Nephron (organoid): ENCODE data around the gene GATD1.

Experiments
- H3K27ac Mint-ChIP-seq, 3 experiments: 2 replicates each; pipeline ENCODE4 v1.8.0; 2020; ENCODE audit warnings: mixed read lengths in 3 of 3, mild to moderate bottlenecking in 2 of 3, moderate library complexity in 1 of 3
- H3K27me3 Mint-ChIP-seq: 2 replicates; pipeline ENCODE4 v1.8.0; 2021; ENCODE audit warnings: low read depth, mild to moderate bottlenecking, moderate library complexity, mixed read lengths
- H3K36me3 Mint-ChIP-seq: 2 replicates; pipeline ENCODE4 v1.8.0; 2020; ENCODE audit warnings: low read depth, mixed read lengths
- H3K4me1 Mint-ChIP-seq: 2 replicates; pipeline ENCODE4 v1.8.0; 2020; ENCODE audit warnings: mixed read lengths
- H3K4me3 Mint-ChIP-seq, 3 experiments: 2 replicates each; pipeline ENCODE4 v1.8.0; 2020; ENCODE audit warnings: mild to moderate bottlenecking in 3 of 3, mixed read lengths in 3 of 3, moderate library complexity in 2 of 3
- H3K9me3 Mint-ChIP-seq: 2 replicates; pipeline ENCODE4 v1.8.0; 2020; ENCODE audit warnings: mixed read lengths
- TF ChIP-seq, protein P1 (sequence below), 3 experiments: fragments of 200-600 bp; sonication (generic); IDR thresholded peaks; one replicate each; pipeline ENCODE4 v1.5.0; 2021; ENCODE audit warnings: antibody characterized with exemption in 3 of 3; ENCODE audit not compliant: unreplicated experiment in 3 of 3

GATD1 gene

DNA sequence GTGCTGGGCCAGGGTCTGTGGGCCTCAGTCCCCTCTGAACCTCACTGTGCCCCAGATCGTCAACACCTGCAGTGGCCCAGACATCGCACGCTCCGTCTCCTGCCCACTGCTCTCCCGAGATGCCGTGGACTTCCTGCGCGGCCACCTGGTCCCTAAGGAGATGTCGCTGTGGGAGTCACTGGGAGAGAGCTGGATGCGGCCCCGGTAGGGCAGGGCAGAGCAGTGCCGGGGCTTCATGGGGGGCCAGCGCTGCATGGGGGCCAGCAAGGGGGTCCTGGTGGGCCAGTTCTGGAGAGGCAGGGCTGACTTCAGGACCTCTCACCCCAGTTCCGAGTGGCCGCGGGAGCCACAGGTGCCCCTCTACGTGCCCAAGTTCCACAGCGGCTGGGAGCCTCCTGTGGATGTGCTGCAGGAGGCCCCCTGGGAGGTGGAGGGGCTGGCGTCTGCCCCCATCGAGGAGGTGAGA is 54.9 kb downstream of the GATD1 start:
- TF ChIP-seq, protein P1, sequence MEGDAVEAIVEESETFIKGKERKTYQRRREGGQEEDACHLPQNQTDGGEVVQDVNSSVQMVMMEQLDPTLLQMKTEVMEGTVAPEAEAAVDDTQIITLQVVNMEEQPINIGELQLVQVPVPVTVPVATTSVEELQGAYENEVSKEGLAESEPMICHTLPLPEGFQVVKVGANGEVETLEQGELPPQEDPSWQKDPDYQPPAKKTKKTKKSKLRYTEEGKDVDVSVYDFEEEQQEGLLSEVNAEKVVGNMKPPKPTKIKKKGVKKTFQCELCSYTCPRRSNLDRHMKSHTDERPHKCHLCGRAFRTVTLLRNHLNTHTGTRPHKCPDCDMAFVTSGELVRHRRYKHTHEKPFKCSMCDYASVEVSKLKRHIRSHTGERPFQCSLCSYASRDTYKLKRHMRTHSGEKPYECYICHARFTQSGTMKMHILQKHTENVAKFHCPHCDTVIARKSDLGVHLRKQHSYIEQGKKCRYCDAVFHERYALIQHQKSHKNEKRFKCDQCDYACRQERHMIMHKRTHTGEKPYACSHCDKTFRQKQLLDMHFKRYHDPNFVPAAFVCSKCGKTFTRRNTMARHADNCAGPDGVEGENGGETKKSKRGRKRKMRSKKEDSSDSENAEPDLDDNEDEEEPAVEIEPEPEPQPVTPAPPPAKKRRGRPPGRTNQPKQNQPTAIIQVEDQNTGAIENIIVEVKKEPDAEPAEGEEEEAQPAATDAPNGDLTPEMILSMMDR (IDR thresholded peaks at IDR 0.05; ENCODE audit: unreplicated experiment in 3 of 3): no peak
- no peaks in the 10 kb centered on the region for H3K9me3 Mint-ChIP-seq
- peaks cover 9% of the 10 kb centered on the region for H3K4me1 Mint-ChIP-seq
- H3K27me3 Mint-ChIP-seq: peaks cover 63% of the 10 kb centered on the region
- H3K27ac Mint-ChIP-seq: no peak overlapping the region
- H3K4me3 Mint-ChIP-seq: no peak overlapping the region
- peaks cover 6% of the 10 kb centered on the region for H3K36me3 Mint-ChIP-seq

DNA sequence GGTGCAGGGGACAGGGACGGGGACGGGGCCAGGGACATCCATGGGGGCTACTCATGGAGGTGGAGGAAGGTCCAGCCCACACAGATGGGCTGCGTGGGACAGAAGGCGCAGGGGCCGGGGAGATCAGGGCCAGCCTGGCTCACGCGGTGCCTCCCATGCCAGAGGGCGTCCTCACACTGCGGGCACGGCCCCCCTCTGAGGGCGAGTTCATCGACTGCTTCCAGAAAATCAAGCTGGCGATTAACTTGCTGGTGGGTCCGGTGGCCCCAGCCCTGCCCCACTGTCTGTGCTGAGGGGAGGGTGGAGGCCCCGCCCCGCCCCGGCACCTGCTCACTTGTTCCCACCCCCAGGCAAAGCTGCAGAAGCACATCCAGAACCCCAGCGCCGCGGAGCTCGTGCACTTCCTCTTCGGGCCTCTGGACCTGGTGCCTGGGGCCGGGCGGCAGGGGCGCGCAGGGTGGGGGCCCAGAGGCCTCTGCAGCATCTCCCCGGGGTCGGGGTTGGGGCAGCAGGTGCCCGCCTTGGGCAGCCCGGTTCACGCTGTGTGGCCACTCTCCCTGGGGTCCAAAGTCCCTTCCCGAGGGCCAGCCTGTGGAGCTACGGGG is 55.4 kb downstream of the GATD1 start:
- no peaks in the 10 kb centered on the region for H3K9me3 Mint-ChIP-seq
- peaks cover 8% of the 10 kb centered on the region for H3K4me1 Mint-ChIP-seq
- H3K36me3 Mint-ChIP-seq: peaks cover 6% of the 10 kb centered on the region
- TF ChIP-seq, protein P1 (IDR thresholded peaks at IDR 0.05; ENCODE audit: unreplicated experiment in 3 of 3): no peak
- H3K27ac Mint-ChIP-seq: no peak overlapping the region
- no peak overlapping the region for H3K4me3 Mint-ChIP-seq
- peaks cover 66% of the 10 kb centered on the region for H3K27me3 Mint-ChIP-seq

DNA sequence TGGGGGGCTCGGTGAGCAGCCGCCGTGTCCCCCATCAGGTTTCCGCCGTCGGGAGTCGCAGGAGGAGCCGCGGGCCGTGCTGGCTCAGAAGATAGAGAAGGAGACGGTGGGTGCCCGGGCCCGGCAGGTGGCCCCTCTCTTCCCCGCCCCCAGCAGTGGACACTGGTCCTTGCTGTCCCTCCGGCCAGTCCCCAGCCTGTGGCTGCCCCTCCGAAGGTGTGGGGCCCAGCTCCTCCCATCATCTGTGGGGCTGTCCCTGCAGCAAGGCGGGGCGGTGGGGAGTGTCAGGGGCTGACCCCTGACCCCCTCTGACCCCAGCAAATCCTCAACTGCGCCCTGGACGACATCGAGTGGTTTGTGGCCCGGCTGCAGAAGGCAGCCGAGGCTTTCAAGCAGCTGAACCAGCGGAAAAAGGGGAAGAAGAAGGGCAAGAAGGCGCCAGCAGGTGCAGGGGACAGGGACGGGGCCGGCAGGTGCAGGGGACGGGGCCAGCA is 56.0 kb downstream of the GATD1 start:
- Mint-ChIP-seq H3K27me3 (peaks cover 63% of the 10 kb centered on the region), H3K27ac (no peak overlapping the region), H3K9me3 (peaks cover 3% of the 10 kb centered on the region), H3K4me3 (no peak overlapping the region), H3K36me3 (peaks cover 10% of the 10 kb centered on the region), H3K4me1 (peaks cover 5% of the 10 kb centered on the region)
- TF ChIP-seq, protein P1 (IDR thresholded peaks at IDR 0.05; ENCODE audit: unreplicated experiment in 3 of 3): no peak

DNA sequence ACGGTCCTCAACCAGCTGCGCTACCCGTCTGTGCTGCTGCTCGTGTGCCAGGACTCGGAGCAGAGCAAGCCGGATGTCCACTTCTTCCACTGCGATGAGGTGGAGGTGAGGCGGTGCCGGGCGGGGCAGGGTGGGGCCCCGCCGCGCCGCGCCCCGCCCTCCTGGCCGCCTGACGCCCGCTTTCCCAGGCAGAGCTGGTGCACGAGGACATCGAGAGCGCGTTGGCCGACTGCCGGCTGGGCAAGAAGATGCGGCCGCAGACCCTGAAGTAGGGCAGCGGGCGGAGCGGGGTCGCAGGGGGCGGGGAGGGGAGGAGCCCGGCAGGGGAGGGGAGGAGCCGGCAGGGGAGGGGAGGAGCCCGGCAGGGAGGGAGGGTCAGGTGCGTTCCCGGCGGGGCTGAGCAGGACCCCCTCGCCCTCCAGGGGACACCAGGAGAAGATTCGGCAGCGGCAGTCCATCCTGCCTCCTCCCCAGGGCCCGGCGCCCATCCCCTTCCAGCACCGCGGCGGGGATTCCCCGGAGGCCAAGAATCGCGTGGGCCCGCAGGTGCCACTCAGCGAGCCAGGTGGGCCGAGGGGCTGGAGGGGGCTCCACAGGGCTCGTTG is 56.5 kb downstream of the GATD1 start:
- H3K27me3 Mint-ChIP-seq: peaks cover 63% of the 10 kb centered on the region
- peaks cover 5% of the 10 kb centered on the region for H3K4me1 Mint-ChIP-seq
- TF ChIP-seq, protein P1 (IDR thresholded peaks at IDR 0.05; ENCODE audit: unreplicated experiment in 3 of 3): no peak
- no peak overlapping the region for H3K27ac Mint-ChIP-seq
- H3K4me3 Mint-ChIP-seq: no peak overlapping the region
- peaks cover 11% of the 10 kb centered on the region for H3K36me3 Mint-ChIP-seq
- H3K9me3 Mint-ChIP-seq: peaks cover 3% of the 10 kb centered on the region

DNA sequence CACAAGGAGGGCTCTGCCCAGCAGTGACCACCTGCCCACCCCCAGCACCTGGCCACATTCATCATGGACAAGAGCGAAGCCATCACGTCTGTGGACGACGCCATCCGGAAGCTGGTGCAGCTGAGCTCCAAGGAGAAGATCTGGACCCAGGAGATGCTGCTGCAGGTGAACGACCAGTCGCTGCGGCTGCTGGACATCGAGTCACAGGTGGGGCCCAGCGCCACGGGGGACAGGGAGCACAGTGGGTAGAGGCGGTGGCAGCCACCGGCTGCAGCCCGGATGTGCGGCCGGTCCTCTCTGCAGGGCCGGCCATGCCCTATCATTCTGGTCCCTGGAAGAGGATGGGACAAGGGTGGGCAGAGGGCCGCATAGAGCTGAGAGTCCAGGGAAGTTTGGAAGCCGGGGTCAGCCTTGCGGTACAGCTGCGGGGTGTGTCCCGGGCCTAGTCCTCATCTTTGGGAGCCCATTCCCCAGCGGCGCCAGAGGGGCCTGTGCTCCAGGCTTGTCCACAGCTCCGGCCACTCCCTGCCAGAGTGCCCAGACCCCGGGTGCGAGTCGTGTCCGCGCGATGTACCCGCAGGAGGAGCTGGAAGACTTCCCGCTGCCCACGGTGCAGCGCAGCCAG is 57.2 kb downstream of the GATD1 start:
- Mint-ChIP-seq H3K9me3 (peaks cover 6% of the 10 kb centered on the region), H3K4me1 (peaks cover 5% of the 10 kb centered on the region)
- TF ChIP-seq, protein P1 (IDR thresholded peaks at IDR 0.05; ENCODE audit: unreplicated experiment in 3 of 3): no peak

More for the DNA sequence above, 57.2 kb downstream of the GATD1 start:
- no peak overlapping the region for H3K4me3 Mint-ChIP-seq
- no peak overlapping the region for H3K27ac Mint-ChIP-seq
- H3K27me3 Mint-ChIP-seq: peaks cover 59% of the 10 kb centered on the region
- H3K36me3 Mint-ChIP-seq: peaks cover 14% of the 10 kb centered on the region
